Measurements from ENCODE around the gene DST. TPM values are rescaled to one million over a fixed set of nuclear protein-coding genes. Genes with fewer than 3 reads are reported as not detected.

Gene DST
- total and polyA plus RNA-seq, 2 donors (not counting 1 experiment from before 2014, with no cell fraction given) = 1.5 to 1.9 TPM

DNA sequence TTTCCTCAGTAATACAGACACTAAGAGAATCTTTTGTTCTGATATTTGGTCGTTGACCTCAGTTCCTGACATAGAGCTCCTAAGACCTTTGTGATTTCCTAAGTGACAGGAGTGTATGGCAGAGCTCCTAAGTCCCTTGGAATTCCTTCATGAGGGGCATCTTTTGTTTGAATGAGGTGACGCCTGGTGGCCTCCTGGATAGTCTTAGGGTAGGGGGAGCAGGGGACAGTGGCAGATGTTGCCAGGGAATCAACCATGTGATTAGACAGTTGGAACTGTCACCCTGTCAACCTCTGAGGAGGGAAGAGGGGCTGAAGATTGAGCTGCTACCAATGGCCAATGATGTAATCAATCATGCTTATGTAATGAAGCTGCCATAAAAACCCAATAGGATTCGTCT lies 67.0 kb downstream of the DST start:
- DNase-seq (no peak), ATAC-seq (ENCODE audit: low read depth) (no peak)
- CTCF ChIA-PET = interaction anchor here (1.8 to 2.0 kb wide), 2 partner anchors 18 to 19 kb away, joined by 5 to 10 read pairs; no protein-coding TSS in a partner anchor
- WGBS (ENCODE audit: insufficient coverage) = 85% methylated on average over 2 of the region's 3 CpGs
- Histone ChIP-seq H3K4me1 (ENCODE audit: control insufficient read depth in 2 of 2, insufficient read depth in 2 of 2, low read length in 2 of 2) (no peaks in the 10 kb centered on the region), H3K4me3 (ENCODE audit: control extremely low read depth in 1 of 5, extremely low read depth in 1 of 5, insufficient read depth in 1 of 5, low read depth in 2 of 5, low read length in 4 of 5) (no peak overlapping the region), H3K36me3 (replicated peaks in 1 of 2; ENCODE audit: control extremely low read depth in 1 of 2, control insufficient read depth in 1 of 2, extremely low read depth in 1 of 2, insufficient read depth in 2 of 2, low read length in 1 of 2) (no peaks in the 10 kb centered on the region), H3K27me3 (replicated peaks in 1 of 4; ENCODE audit: control extremely low read depth in 1 of 4, control insufficient read depth in 3 of 4, insufficient read depth in 4 of 4, low read length in 3 of 4) (no peaks in the 10 kb centered on the region), H3K9me3 (ENCODE audit: control extremely low read depth in 1 of 3, control insufficient read depth in 2 of 3, insufficient read depth in 1 of 3, low read length in 2 of 3) (no peaks in the 10 kb centered on the region), H2AFZ (ENCODE audit: insufficient read depth, low read depth, low read length, poor library complexity, severe bottlenecking) (no peak overlapping the region), H3K79me2 (ENCODE audit: control insufficient read depth, insufficient read depth, low read length) (no peaks in the 10 kb centered on the region), H3K4me2 (replicated peaks; ENCODE audit: low read depth, low read length, poor library complexity, severe bottlenecking) (no peak overlapping the region), H4K20me1 (ENCODE audit: control insufficient read depth, insufficient read depth, low read length, poor library complexity, severe bottlenecking) (no peaks in the 10 kb centered on the region), H3K9ac (ENCODE audit: low read length) (no peak overlapping the region), H3K27ac (ENCODE audit: low read length in 2 of 2) (no peak overlapping the region)
- no peaks in the 10 kb centered on the region for H3K27me3 Mint-ChIP-seq
- H3K4me1 Mint-ChIP-seq = no peaks in the 10 kb centered on the region
- no peak for TF ChIP-seq EZH2 (IDR thresholded peaks at IDR 0.05; ENCODE audit: borderline replicate concordance, insufficient read depth, low read depth, low read length, poor library complexity, severe bottlenecking)
- TF ChIP-seq, protein P1, sequence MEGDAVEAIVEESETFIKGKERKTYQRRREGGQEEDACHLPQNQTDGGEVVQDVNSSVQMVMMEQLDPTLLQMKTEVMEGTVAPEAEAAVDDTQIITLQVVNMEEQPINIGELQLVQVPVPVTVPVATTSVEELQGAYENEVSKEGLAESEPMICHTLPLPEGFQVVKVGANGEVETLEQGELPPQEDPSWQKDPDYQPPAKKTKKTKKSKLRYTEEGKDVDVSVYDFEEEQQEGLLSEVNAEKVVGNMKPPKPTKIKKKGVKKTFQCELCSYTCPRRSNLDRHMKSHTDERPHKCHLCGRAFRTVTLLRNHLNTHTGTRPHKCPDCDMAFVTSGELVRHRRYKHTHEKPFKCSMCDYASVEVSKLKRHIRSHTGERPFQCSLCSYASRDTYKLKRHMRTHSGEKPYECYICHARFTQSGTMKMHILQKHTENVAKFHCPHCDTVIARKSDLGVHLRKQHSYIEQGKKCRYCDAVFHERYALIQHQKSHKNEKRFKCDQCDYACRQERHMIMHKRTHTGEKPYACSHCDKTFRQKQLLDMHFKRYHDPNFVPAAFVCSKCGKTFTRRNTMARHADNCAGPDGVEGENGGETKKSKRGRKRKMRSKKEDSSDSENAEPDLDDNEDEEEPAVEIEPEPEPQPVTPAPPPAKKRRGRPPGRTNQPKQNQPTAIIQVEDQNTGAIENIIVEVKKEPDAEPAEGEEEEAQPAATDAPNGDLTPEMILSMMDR (IDR thresholded peaks at IDR 0.05) = no peak
- H3K27ac Mint-ChIP-seq = no peak overlapping the region
- intact Hi-C loops (cut with micrococcal nuclease) = no loop called here
- H3K4me3 Mint-ChIP-seq = no peak overlapping the region
- POLR2A ChIA-PET = no interaction called here
- no peaks in the 10 kb centered on the region for H3K9me3 Mint-ChIP-seq (ENCODE audit: insufficient read depth)

DNA sequence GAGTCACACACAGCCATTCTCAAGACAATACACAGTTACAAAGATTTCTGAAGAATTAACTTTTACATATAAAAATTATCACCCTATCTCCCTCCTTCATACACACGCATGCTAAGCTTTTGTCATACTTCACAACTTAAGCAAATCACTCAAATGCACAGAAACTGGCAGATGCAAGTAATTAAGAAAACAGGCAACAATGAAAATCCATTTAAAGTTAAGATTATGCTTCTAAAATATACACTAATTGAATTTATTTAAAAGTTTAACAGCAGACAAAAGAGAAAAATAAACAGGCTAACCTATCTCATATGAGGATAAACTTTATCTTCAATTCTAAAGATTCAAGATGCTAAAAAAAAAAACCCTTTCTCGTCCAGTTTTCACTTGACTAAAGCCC lies 68.4 kb downstream of the DST start:
- Mint-ChIP-seq H3K4me3 (no peak overlapping the region), H3K27ac (no peak overlapping the region), H3K27me3 (no peaks in the 10 kb centered on the region), H3K9me3 (ENCODE audit: insufficient read depth) (no peaks in the 10 kb centered on the region), H3K4me1 (no peaks in the 10 kb centered on the region)
- no peak for DNase-seq
- Histone ChIP-seq H3K4me1 (ENCODE audit: control insufficient read depth in 2 of 2, insufficient read depth in 2 of 2, low read length in 2 of 2) (no peaks in the 10 kb centered on the region), H2AFZ (ENCODE audit: insufficient read depth, low read depth, low read length, poor library complexity, severe bottlenecking) (no peak overlapping the region), H3K4me2 (replicated peaks; ENCODE audit: low read depth, low read length, poor library complexity, severe bottlenecking) (no peak overlapping the region), H3K4me3 (ENCODE audit: control extremely low read depth in 1 of 5, extremely low read depth in 1 of 5, insufficient read depth in 1 of 5, low read depth in 2 of 5, low read length in 4 of 5) (no peak overlapping the region), H3K36me3 (replicated peaks in 1 of 2; ENCODE audit: control extremely low read depth in 1 of 2, control insufficient read depth in 1 of 2, extremely low read depth in 1 of 2, insufficient read depth in 2 of 2, low read length in 1 of 2) (no peaks in the 10 kb centered on the region), H4K20me1 (ENCODE audit: control insufficient read depth, insufficient read depth, low read length, poor library complexity, severe bottlenecking) (no peaks in the 10 kb centered on the region), H3K27ac (ENCODE audit: low read length in 2 of 2) (no peak overlapping the region), H3K27me3 (replicated peaks in 1 of 4; ENCODE audit: control extremely low read depth in 1 of 4, control insufficient read depth in 3 of 4, insufficient read depth in 4 of 4, low read length in 3 of 4) (no peaks in the 10 kb centered on the region), H3K9me3 (ENCODE audit: control extremely low read depth in 1 of 3, control insufficient read depth in 2 of 3, insufficient read depth in 1 of 3, low read length in 2 of 3) (no peaks in the 10 kb centered on the region), H3K9ac (ENCODE audit: low read length) (no peak overlapping the region), H3K79me2 (ENCODE audit: control insufficient read depth, insufficient read depth, low read length) (no peaks in the 10 kb centered on the region)
- ATAC-seq (ENCODE audit: low read depth) = no peak
- ChIA-PET CTCF (no interaction called here), POLR2A (no interaction called here)
- WGBS (ENCODE audit: insufficient coverage) = no CpG with 5 or more reads among the region's 2 CpGs
- intact Hi-C loops (cut with micrococcal nuclease) = no loop called here
- TF ChIP-seq, protein P1 (IDR thresholded peaks at IDR 0.05) = no peak
- no peak for TF ChIP-seq EZH2 (IDR thresholded peaks at IDR 0.05; ENCODE audit: borderline replicate concordance, insufficient read depth, low read depth, low read length, poor library complexity, severe bottlenecking)

All from B cell (primary cell).